Uterus (tissue), 4 donors: ENCODE measurements around the gene ZCRB1. TPM values are rescaled to one million over a fixed set of nuclear protein-coding genes. Genes with fewer than 3 reads are reported as not detected.

Experiments used
- DNase-seq, 2 donors: peaks; one replicate each; pipeline ENCODE4 v3.0.0-alpha.2; 2019 to 2020
- H3K27ac ChIP-seq, 2 donors: fragments of 200-600 bp; sonication (generic); 1 replicate in 1 of 2; 2 replicates in 1 of 2; pipeline ENCODE4 v1.5.1; 2016 to 2018
- H3K27me3 ChIP-seq, 2 donors: fragments of 200-600 bp; sonication (generic); one replicate each; pipeline ENCODE4 v1.5.1; 2018 to 2019; ENCODE audit warnings: control low read depth in 1 of 2
- H3K36me3 ChIP-seq, 2 donors: fragments of 200-600 bp; sonication (generic); one replicate each; pipeline ENCODE4 v1.5.1; 2019; ENCODE audit warnings: control low read depth in 1 of 2
- H3K4me1 ChIP-seq, 2 donors: fragments of 200-600 bp; sonication (generic); one replicate each; pipeline ENCODE4 v1.5.1; 2018 to 2019; ENCODE audit warnings: control low read depth in 1 of 2
- H3K4me3 ChIP-seq, 2 donors: fragments of 200-600 bp; sonication (generic); 1 replicate in 1 of 2; 2 replicates in 1 of 2; pipeline ENCODE4 v1.5.1; 2018 to 2019; ENCODE audit warnings: mild to moderate bottlenecking in 1 of 2
- H3K9me3 ChIP-seq, 2 donors: fragments of 200-600 bp; sonication (generic); one replicate each; pipeline ENCODE4 v1.5.1; 2019; ENCODE audit warnings: control low read depth in 1 of 2
- POLR2A ChIP-seq, 2 donors: fragments of 450-650 bp; IDR thresholded peaks; one replicate each; pipeline ENCODE4 v1.6.1; 2016; ENCODE audit warnings: antibody characterized with exemption in 2 of 2, mild to moderate bottlenecking in 1 of 2, moderate library complexity in 1 of 2
- intact Hi-C: fragments of 100-400 bp; cut with DNase I; formaldehyde crosslinking; loops from one replicate; pipeline ENCODE4 v1.15.1; 2023; ENCODE audit warnings: low total_unique reads
- total RNA-seq, 4 donors: library from RNA; depleted of rRNA in 3 of 4; stranded (reverse); fragments of >200 nt in 3 of 4; gene quantifications; one replicate each; pipeline versions ENCODE4 v1.1.0 to v1.2.4, GENCODE V29; 2014 to 2023
- TF ChIP-seq, protein P1 (sequence below), 4 experiments: fragments of 200-600 bp in 2 of 4; fragments of 450-650 bp in 2 of 4; sonication (generic) in 2 of 4; IDR thresholded peaks; one replicate each; pipeline ENCODE4 v1.5.1; 2016 to 2019; ENCODE audit warnings: antibody characterized with exemption in 4 of 4, mild to moderate bottlenecking in 2 of 4, moderate library complexity in 1 of 4
- donor health status: DM: yes; HTN: yes; CAD: no.

The ZCRB1 gene
- total RNA-seq, 4 donors from 2014 or later = 19.8 to 44.1 (median 29.4) TPM

DNA sequence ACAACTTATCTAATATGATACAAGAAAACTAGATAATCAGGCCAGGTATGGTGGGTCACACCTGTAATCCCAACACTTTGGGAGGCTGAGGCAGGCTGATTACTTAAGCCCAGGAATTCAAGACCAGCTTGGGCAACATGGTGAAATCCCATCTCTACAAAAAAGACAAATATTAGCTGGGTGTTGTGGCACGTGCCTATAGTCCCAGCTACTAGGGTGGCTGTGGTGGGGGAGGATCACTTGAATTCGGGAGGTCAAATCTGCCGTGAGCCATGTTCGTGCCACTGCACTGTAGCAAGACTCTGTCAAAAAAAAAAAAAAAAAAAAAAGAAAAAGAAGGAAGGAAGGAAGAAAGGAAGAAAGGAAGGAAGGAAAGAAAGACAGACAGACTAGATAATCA is 27.0 kb downstream of the ZCRB1 start:
- DNase-seq = no peak
- no peaks in the 10 kb centered on the region for H3K4me1 ChIP-seq
- TF ChIP-seq, protein P1, sequence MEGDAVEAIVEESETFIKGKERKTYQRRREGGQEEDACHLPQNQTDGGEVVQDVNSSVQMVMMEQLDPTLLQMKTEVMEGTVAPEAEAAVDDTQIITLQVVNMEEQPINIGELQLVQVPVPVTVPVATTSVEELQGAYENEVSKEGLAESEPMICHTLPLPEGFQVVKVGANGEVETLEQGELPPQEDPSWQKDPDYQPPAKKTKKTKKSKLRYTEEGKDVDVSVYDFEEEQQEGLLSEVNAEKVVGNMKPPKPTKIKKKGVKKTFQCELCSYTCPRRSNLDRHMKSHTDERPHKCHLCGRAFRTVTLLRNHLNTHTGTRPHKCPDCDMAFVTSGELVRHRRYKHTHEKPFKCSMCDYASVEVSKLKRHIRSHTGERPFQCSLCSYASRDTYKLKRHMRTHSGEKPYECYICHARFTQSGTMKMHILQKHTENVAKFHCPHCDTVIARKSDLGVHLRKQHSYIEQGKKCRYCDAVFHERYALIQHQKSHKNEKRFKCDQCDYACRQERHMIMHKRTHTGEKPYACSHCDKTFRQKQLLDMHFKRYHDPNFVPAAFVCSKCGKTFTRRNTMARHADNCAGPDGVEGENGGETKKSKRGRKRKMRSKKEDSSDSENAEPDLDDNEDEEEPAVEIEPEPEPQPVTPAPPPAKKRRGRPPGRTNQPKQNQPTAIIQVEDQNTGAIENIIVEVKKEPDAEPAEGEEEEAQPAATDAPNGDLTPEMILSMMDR (IDR thresholded peaks at IDR 0.05) = no peak
- no peak for TF ChIP-seq POLR2A (IDR thresholded peaks at IDR 0.05)
- H3K27ac ChIP-seq = no peak overlapping the region
- no peaks in the 10 kb centered on the region for H3K27me3 ChIP-seq
- H3K36me3 ChIP-seq = no peaks in the 10 kb centered on the region
- no peaks in the 10 kb centered on the region for H3K9me3 ChIP-seq
- H3K4me3 ChIP-seq = no peak overlapping the region
- intact Hi-C loops = no loop called here

DNA sequence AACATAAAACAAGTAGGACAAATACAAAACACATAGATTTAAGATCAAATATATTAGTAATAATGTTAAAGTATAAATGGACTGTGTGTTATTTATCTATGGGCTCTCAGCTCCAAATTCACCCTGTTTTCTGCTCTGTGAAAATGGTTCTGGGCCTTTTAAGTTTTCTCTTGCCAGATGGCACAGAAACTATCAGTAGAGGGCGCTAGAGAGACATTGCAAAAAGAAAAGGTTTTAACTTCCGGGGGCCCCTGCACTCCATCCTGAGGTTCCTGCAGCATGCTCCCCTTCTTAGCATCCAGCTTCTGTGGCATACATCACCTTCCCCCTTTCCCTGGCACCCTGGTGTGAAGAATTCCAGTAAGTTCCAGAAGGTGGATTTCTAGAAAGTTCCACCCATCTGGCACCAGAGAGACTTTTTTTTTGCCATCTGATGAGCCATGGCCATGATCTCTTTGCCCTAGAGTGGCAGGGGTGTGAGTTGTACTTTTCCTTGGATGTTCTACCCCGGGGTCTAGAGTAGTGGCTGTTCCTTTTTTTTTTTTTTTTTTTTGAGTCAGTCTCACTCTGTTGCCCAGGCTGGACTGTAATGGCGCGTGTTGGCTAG is 29.3 kb downstream of the ZCRB1 start:
- DNase-seq = no peak
- intact Hi-C loops = no loop called here

DNA sequence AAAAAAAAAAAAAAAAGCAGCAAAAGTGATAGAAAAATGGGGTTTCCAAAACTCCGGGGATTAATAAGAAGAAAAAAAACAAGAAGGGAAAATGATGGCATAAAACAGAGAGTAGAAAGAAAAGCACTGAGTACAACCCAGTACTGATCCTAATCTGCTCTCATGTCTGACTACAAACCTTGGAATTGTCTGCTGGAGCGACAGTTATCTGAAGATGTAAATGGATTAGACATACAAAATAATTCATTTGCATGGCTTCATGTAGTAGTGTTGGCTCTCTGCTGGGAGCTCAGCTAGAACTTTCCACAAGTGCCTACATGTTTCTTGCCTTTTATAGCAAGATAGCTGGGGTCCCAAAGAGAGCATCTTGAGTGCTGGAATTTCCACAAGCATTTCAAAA is 34.2 kb downstream of the ZCRB1 start:
- no peaks in the 10 kb centered on the region for H3K4me1 ChIP-seq
- no peaks in the 10 kb centered on the region for H3K27me3 ChIP-seq
- no peak overlapping the region for H3K4me3 ChIP-seq
- TF ChIP-seq POLR2A (IDR thresholded peaks at IDR 0.05) = no peak
- TF ChIP-seq, protein P1 (IDR thresholded peaks at IDR 0.05) = no peak
- H3K9me3 ChIP-seq = no peaks in the 10 kb centered on the region
- no peak overlapping the region for H3K27ac ChIP-seq
- H3K36me3 ChIP-seq = no peaks in the 10 kb centered on the region
- DNase-seq = no peak
- intact Hi-C loops = no loop called here

More for the DNA sequence above, 29.3 kb downstream of the ZCRB1 start:
- Histone ChIP-seq H3K4me3 (no peak overlapping the region), H3K27me3 (no peaks in the 10 kb centered on the region), H3K36me3 (no peaks in the 10 kb centered on the region), H3K9me3 (no peaks in the 10 kb centered on the region), H3K4me1 (no peaks in the 10 kb centered on the region), H3K27ac (no peak overlapping the region)
- TF ChIP-seq POLR2A (IDR thresholded peaks at IDR 0.05) = no peak
- TF ChIP-seq, protein P1 (IDR thresholded peaks at IDR 0.05) = no peak

DNA sequence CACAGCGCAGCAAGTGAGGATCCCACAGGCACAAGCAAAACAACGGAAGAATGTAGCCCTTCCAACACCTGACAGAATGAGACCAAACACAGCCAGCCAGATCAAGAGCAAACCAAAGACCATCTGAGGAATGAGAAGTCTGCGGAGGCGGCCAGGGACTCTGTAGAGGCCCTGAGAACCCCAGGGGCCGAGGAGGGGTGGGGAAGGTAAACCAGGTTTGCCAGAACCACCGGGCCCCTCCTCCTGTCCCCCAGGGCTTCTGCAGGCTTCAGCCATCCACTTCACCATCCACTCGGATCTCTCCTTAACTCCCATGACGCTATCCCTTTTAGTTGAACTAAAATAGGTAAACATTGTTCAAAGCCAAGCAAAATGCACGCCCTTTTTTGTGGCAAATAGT is 37.4 kb downstream of the ZCRB1 start:
- no peak for TF ChIP-seq POLR2A (IDR thresholded peaks at IDR 0.05)
- TF ChIP-seq, protein P1 (IDR thresholded peaks at IDR 0.05) = no peak
- no peak for DNase-seq
- Histone ChIP-seq H3K4me3 (no peak overlapping the region), H3K27ac (no peak overlapping the region), H3K4me1 (no peaks in the 10 kb centered on the region), H3K36me3 (no peaks in the 10 kb centered on the region), H3K27me3 (no peaks in the 10 kb centered on the region), H3K9me3 (no peaks in the 10 kb centered on the region)
- intact Hi-C loops = no loop called here

DNA sequence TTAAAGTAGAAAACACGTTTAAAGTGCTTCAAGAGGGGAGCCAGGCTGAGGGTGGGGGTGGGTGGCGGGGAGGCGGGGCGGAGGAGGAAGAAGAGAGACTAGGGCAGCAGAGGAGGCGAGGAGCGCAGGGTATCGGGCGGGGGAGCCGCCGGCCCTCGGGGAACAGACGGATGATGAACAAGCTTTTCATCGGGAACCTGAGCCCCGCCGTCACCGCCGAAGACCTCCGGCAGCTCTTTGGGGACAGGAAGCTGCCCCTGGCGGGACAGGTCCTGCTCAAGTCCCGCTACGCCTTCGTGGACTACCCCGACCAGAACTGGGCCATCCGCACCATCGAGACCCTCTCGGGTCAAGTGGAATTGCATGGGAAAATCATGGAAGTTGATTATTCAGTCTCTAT is 39.2 kb downstream of the ZCRB1 start:
- TF ChIP-seq, protein P1 (IDR thresholded peaks at IDR 0.05) = no peak
- TF ChIP-seq POLR2A (IDR thresholded peaks at IDR 0.05) = no peak
- no peak overlapping the region for H3K4me3 ChIP-seq
- H3K9me3 ChIP-seq = no peaks in the 10 kb centered on the region
- H3K27ac ChIP-seq = no peak overlapping the region
- intact Hi-C loops = no loop called here
- no peaks in the 10 kb centered on the region for H3K27me3 ChIP-seq
- H3K36me3 ChIP-seq = no peaks in the 10 kb centered on the region
- no peak for DNase-seq
- no peaks in the 10 kb centered on the region for H3K4me1 ChIP-seq
